HG02588 (cell line): Measurements from ENCODE around the gene IGFL1.
"Not testable (repeated sequence)": the region's sequence is repeated elsewhere in the genome, so short reads cannot be mapped to it uniquely, and the experiment has no call there.

Source experiments
- ATAC-seq: cut with Tn5 transposase; IDR thresholded peaks from one replicate; pipeline ENCODE4 v1.9.1; 2021; ENCODE audit warnings: mild to moderate bottlenecking, moderate library complexity; ENCODE audit not compliant: unreplicated experiment

The IGFL1 gene

GRCh38 chr19:46264801-46265200 lies 35.3 kb downstream of the IGFL1 start:
- not testable (repeated sequence) for ATAC-seq

- ATAC-seq: no peak
Observed at GRCh38 chr19:46265217-46265828, 35.8 kb downstream of the IGFL1 start.

GRCh38 chr19:46269101-46269500 lies 39.6 kb downstream of the IGFL1 start:
- ATAC-seq: no peak

DNA sequence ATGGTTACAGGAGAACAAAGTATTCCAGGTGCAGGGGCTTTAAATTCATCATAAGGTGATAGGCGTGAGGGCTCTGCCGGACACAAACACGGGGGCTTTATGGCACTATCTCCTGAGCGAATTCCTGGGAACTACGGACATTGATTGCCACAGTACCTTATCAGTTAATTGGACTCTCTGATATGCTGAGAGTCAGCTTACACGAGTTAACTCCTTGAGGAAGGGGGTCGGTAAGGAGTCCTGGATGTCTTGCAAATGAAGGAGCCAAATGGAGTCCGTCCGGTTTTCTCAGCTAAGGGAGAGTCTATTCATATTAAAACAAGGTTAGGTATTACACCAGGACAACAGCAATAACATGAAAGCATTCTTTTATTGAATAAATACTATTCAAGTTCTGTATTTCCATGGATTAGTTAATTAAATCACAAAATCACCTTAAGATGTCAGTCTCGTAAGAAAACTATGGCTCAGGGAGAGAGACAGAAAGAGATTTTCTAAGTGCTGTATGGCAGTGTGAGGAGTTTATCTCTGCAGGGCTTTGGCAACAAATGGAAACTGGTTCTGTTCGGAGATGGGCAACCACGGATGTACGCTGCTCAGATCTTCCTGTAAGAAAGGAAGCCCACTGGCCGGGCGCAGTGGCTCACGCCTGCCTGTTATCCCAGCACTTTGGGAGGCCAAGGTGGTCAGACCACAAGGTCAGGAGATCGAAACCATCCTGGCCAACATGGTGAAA lies 41.1 kb downstream of the IGFL1 start:
- ATAC-seq: no peak

- ATAC-seq: no peak
Observed at GRCh38 chr19:46271481-46272197, 42.1 kb downstream of the IGFL1 start.

DNA sequence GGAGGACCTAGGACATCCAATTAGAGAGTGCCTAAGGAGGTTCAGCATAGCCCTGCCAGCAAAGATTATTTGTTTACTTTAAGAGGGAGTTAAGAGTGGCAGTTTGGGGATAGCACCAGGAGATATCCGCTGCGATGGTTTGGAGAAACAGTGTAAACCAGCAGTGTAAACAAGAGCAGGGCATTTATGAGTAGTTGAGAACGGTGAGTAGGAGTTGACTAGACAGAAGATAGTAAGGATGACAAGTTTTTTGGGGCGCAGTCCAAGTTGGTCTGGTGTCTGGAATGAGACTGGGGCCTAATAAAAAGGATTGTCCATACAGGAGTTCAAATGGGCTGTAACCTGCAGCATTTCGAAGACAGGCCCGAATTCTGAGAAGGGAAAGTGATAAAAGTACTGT lies 44.4 kb downstream of the IGFL1 start:
- not testable (repeated sequence) for ATAC-seq

- no peak for ATAC-seq
Observed at GRCh38 chr19:46279177-46279576, 49.6 kb downstream of the IGFL1 start.
